Fibroblast of pulmonary artery (primary cell): ENCODE results near the gene SHANK3.

Source experiments
- DNase-seq: peaks from one replicate; pipeline ENCODE4 v3.0.0-alpha.2; 2010; ENCODE audit warnings: low read depth
- H3K4me3 ChIP-seq: replicated peaks from 2 replicates; pipeline ENCODE4 v1.5.1; 2011; ENCODE audit warnings: low read depth, mild to moderate bottlenecking, control low read depth, low read length, moderate library complexity
- TF ChIP-seq, protein P1 (sequence below): IDR thresholded peaks from 2 replicates; pipeline ENCODE4 v1.5.1; 2011; ENCODE audit warnings: mild to moderate bottlenecking, control low read depth, low read length, inconsistent platforms; ENCODE audit errors: missing control alignments

Gene SHANK3

DNA sequence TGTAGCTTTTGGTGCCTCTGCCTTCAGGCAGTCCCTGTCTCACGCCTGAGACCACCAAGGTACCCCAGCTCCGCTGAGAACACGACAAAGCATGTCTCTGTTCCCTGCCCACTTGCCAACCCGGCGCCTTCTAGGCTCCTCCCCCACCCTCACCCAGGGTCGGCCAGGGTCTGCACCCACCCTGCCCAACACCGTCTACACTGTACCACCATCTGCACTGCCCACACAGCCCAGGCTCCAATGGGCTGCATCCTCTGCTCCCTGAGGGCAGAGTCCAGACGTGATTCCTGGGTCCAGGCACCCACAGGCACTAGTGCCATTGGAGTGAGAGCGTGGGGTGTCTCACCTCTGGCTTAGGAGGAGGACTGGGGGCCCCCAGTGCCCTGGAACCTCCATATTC, 42.6 kb downstream of the SHANK3 start:
- TF ChIP-seq, protein P1, sequence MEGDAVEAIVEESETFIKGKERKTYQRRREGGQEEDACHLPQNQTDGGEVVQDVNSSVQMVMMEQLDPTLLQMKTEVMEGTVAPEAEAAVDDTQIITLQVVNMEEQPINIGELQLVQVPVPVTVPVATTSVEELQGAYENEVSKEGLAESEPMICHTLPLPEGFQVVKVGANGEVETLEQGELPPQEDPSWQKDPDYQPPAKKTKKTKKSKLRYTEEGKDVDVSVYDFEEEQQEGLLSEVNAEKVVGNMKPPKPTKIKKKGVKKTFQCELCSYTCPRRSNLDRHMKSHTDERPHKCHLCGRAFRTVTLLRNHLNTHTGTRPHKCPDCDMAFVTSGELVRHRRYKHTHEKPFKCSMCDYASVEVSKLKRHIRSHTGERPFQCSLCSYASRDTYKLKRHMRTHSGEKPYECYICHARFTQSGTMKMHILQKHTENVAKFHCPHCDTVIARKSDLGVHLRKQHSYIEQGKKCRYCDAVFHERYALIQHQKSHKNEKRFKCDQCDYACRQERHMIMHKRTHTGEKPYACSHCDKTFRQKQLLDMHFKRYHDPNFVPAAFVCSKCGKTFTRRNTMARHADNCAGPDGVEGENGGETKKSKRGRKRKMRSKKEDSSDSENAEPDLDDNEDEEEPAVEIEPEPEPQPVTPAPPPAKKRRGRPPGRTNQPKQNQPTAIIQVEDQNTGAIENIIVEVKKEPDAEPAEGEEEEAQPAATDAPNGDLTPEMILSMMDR, result no peak
- H3K4me3 ChIP-seq, result no peak overlapping the region
- no peak for DNase-seq

DNA sequence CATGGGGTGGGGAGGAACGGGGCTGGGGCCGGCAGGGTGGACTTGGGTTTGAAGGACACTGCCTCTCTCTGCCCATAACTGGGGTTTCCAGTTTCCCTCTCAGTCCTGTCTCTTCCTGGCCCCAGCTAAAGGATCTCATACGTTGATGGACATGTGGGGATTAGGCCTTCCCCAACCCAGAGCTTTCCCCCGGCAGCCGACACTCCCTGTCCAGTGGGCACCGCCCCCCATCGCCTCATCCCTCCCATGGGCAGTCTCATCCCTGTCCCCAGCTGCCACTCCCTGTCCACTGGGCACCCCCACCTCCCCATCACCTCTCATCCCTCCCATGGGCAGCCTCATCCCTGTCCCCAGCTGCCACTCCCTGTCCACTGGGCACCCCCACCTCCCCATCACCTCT, 43.2 kb downstream of the SHANK3 start:
- H3K4me3 ChIP-seq, result no peak overlapping the region
- TF ChIP-seq, protein P1, result no peak
- DNase-seq, result no peak

DNA sequence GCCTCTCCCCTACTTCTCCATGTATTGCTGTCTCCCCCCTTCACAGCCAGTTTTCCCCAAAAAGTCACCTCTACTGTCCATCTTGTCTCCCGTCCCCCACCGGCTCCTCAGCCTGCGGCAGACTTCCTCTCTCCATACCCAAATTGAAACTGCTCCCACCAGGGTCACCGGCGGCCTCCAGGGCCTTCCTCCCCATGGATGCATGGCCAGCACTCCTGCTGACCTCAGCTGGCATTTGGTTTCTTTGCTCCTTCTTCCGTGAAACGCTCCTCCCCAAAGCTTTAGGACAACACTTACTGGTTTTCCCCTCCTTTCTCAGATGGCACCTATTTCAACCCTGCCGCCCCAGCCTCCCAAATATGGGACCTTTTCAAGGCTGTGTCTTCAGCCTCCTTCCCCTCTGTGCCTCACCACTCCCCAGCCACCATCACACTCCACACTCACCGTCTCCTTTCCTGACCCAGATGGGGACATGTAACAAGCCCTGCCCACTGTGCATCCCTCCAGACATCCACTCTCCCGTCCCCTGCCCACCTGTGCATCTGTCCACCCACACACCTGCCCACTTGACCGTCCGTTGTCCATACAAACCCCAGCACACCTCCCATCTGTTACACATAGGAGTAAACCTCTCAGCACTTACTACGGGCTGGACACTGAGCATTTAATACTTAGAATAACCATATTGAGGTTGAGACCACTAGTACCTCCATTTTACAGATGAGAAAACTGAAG, 43.8 kb downstream of the SHANK3 start:
- DNase-seq, result no peak
- H3K4me3 ChIP-seq, result no peak overlapping the region
- TF ChIP-seq, protein P1, result no peak

DNA sequence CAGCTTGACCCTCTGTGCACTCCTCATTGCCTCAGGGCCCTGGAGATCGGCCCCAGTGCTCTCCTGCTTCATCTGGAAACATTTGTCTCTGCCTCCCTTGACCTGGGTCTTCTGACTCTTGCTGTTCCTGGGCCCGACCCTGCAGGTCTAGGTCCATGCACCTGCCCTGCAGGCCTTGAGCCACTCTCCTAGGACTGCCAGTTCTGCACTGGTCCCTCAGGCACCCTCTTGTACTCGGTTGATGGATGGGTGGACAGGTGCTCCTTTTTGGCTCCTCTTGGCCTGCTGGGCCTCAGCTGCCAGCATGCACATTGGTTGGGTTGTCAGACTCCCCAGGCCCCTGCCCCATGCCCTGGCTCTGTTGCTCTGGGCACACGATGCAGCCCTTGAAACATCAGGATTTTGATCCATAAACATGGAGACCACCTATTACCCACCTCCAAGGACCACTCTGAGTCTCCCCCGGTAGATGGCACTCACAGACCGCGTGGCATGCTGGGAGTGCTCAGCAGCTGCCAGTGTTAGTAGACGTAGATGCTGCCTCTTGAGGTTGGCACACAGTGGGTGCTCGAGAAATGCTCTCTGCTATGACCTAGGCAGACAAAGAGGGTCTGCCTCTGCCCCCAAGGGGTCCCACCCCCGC, 45.2 kb downstream of the SHANK3 start:
- DNase-seq, result no peak
- TF ChIP-seq, protein P1, result no peak
- H3K4me3 ChIP-seq, result no peak overlapping the region

DNA sequence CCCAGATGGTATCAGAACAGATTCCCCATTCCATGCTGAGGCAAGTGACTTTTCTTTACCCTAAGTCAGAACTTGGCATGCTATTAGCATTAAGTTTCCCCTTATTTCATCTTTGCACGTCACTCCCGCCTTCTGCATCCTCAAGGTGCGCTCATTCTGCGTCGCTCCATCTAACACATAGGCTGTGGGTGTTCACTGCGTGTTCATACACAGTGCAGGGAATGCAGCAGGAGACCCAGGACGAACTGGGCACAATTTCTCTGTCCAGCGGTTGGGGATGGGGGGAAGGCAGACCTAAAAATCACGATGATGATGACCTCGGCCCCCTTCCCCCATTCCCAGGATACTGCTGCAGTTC, 45.7 kb downstream of the SHANK3 start:
- no peak overlapping the region for H3K4me3 ChIP-seq
- TF ChIP-seq, protein P1, result no peak
- no peak for DNase-seq

DNA sequence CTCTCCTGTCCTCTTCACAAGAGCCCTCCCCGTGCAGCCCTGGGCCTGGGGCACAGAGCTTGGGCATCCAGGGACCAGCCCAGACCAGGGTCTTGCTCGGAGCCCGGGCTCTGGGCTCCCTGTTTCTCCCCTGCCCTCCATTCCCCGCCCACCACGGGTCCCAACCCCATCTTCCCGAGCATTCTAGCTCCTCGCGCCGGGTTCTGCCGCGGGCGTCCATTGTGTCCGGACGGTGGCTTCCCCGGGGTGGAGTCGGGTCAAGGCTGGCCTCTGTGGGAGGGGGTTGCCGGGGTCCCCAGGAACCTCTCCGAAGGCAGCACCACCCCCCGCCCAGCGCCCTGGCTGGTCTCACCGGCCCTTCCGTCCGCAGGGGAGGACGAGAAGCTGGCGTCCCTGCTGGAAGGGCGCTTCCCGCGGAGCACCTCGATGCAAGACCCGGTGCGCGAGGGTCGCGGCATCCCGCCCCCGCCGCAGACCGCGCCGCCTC, 47.2 kb downstream of the SHANK3 start:
- TF ChIP-seq, protein P1, result no peak
- DNase-seq, result no peak
- H3K4me3 ChIP-seq, result no peak overlapping the region
